Activated CD4-positive, alpha-beta T cell treated with anti-CD3 and anti-CD28 coated beads, Interleukin-2, amount 50 U/mL, for 4 hours (primary cell): ENCODE data around the gene RELB.
"Not testable (repeated sequence)": the region's sequence is repeated elsewhere in the genome, so short reads cannot be mapped to it uniquely, and the experiment has no call there.

Experiments
- DNase-seq, 2 experiments: peaks; one replicate each; pipeline ENCODE4 v3.0.0-alpha.2; 2020

Gene RELB

DNA sequence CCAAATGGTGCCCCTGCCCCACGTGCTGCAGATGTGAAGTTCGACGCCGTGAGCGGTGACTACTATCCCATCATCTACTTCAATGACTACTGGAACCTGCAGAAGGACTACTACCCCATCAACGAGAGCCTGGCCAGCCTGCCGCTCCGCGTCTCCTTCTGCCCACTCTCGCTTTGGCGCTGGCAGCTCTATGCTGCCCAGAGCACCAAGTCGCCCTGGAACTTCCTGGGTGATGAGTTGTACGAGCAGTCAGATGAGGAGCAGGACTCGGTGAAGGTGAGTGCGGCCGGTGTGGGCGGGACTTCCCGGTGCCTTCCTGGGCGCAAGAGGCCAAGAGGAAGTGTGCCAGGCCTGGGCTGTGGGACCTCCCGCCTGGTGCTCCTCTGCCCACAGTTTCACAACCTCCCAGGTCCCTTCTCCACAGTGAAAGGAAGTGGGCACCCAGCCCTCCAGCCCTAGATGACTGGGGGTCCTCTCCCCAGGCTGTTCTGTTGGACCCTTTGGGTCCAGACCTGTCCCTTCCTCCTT, 14.1 kb upstream of the RELB start:
- DNase-seq: no peak

GRCh38 chr19:44988273-44988672, 13.0 kb upstream of the RELB start:
- no peak for DNase-seq

GRCh38 chr19:44988896-44989556, 12.2 kb upstream of the RELB start:
- peak; percentile 59 to 64 for DNase-seq

DNA sequence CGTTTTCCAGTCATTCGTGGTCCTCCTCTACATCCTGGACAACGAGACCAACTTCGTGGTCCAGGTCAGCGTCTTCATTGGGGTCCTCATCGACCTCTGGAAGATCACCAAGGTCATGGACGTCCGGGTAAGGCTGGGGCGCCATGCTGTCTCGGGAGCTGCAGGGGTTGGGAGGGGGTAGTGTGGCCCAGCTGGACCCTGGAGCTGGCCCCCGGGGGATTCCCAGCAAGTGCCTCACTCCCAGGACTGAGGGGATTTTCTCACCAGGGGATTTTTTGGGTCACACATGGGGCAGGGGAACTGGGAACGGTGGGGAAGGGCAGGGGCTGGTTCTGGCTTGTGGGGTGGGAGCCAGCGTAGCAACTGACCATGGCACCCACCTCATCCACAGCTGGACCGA, 10.8 kb upstream of the RELB start:
- DNase-seq: no peak

GRCh38 chr19:44990966-44991365, 10.3 kb upstream of the RELB start:
- no peak for DNase-seq

DNA sequence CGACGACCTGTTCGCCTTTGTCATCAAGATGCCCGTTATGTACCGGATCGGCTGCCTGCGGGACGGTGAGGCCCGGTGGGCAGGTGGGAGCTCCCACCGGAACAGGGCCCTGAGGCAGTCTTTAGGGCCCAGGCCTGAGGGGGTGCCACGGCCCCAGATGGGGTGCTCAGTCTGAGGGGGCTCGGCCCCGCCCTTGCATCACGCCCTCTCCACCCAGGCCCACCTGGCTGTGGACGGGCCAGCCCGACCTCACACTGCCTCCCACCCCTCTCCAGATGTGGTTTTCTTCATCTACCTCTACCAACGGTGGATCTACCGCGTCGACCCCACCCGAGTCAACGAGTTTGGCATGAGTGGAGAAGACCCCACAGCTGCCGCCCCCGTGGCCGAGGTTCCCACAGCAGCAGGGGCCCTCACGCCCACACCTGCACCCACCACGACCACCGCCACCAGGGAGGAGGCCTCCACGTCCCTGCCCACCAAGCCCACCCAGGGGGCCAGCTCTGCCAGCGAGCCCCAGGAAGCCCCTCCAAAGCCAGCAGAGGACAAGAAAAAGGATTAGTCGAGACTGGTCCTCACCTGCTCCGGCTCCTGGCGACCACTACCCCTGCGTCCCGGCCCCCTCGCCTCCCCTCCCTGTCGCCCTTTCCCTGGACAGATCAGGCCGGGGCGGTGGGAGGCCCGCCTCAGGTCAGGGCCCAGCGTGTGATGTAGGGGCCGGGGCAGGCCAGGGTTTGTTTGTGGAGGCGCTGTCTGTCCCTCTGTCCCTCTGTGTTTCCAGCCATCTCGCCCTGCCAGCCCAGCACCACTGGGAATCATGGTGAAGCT, 8.7 kb upstream of the RELB start:
- DNase-seq: no peak

DNA sequence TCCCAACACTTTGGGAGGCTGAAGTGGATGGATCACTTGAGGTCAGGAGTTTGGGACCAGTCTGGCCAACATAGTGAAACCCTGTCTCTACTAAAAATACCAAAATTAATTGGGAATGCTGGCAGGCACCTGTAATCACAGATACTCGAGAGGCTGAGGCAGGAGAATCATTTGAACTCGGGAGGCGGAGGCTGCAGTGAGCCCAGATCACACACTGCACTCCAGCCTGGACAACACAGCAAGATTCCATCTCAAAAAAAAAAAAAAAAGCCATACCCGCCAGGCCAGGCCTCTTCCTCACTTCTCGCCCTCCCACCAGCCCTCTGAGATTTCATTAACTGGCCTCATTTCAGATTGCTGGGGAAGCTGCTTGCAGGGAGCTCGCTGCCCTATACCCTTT, 7.7 kb upstream of the RELB start:
- no peak for DNase-seq

DNA sequence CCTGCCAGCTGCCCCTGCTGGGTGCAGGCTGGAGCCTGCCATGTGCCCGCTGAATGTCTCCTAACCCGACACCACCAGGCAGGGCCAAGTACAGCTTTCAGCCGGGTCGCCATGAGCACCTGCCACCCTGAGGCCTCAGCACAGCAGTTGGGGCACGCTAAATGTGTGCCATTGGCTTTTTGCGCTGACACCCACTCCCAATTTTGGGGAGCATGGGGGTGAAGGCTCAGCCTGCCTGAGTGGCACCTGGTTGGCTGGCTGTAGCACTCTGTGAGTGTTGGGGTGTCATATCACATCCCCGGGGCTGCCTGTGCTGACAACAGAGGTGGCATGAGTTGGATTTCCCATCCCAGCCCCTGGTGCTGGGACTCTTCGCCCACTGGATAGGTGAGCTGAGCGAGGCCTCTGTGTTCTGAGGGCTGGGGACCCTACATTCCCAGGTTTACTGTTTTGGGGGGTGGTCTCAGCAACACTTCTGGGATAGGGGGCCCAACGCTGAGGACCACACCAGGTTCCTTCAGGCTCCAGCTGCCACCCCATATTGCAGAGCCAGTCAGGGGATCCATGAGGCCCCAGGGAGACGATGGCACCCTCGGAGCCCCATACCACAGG, 7.2 kb upstream of the RELB start:
- no peak for DNase-seq

- DNase-seq: no peak
Observed at GRCh38 chr19:44998025-44998424, 3.2 kb upstream of the RELB start.

DNA sequence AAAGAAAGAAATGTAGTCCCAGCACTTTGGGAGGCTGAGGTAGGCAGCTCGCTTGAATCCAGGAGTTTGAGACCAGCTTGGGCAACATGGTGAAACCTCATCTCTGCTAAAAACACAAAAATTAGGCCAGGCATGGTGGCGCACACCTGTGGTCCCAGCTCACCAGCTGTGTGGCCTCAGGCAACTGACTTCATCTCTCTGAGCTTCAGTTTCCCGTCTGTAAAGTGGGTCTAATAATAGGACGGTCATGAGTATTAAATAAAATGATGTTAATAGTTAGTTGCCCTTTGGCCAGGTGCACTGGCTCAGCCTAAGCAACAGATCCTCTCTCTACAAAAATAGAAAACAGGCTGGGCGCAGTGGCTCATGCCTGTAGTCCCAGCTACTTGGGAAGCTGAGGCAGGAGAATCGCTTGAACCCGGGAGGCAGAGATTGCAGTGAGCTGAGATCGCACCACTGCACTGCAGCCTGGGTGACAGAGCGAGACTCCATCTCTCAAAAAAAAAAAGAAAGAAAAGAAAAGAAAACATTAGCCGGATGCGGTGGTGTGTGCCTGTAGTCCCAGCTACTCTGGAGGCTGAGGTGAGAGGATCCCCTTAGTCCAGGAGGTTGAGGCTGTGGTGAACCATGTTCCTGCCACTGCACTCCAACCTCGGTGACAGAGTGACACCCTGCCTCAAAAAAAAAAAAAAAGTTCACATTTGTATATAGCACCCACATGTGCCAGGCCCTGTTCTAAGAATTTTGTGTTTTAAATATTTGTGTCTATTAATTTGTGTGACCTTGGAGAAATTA, 1.9 kb upstream of the RELB start:
- not testable (repeated sequence) for DNase-seq

- DNase-seq: not testable (repeated sequence)
Observed at GRCh38 chr19:45000665-45001064, 599 bp upstream of the RELB start.

- DNase-seq: no peak
Observed at GRCh38 chr19:45003485-45003884, 2.2 kb downstream of the RELB start.

- DNase-seq: no peak
Observed at GRCh38 chr19:45005787-45006186, 4.5 kb downstream of the RELB start.

DNA sequence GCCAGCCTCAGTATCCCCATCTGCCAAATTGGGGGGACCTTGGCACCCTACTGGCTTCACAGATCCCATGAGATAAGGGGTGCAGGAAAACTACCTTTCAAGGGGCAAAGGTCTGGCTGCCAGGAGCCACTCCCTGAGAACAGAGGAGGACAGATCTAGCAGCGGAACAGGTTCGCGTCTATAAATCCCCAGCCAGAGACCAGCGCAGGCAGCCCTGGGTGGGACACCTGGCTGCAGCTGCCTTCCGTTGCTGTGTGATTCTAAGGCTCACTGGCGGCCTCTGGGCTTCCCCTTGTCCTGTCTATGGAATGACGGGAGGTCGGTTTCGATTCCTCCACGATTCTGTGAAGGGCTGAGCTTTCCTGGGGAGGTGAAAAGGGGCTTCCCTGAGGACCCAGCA, 7.3 kb downstream of the RELB start:
- DNase-seq: no peak

GRCh38 chr19:45009625-45010255, 8.5 kb downstream of the RELB start:
- no peak for DNase-seq

- no peak for DNase-seq
Observed at GRCh38 chr19:45010306-45010705, 9.0 kb downstream of the RELB start.

DNA sequence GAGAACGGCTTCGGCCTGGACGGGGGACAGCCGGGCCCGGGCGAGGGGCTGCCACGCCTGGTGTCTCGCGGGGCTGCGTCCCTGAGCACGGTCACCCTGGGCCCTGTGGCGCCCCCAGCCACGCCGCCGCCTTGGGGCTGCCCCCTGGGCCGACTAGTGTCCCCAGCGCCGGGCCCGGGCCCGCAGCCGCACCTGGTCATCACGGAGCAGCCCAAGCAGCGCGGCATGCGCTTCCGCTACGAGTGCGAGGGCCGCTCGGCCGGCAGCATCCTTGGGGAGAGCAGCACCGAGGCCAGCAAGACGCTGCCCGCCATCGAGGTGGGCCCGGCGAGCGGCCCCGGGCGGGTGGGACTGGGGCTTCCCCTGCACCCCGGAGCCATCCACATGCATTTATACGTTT, 10.7 kb downstream of the RELB start:
- DNase-seq: no peak

- DNase-seq: peak; percentile 67 to 68
Observed at GRCh38 chr19:45016388-45017314, 15.4 kb downstream of the RELB start.

GRCh38 chr19:45019187-45019586, 17.9 kb downstream of the RELB start:
- DNase-seq: no peak

DNA sequence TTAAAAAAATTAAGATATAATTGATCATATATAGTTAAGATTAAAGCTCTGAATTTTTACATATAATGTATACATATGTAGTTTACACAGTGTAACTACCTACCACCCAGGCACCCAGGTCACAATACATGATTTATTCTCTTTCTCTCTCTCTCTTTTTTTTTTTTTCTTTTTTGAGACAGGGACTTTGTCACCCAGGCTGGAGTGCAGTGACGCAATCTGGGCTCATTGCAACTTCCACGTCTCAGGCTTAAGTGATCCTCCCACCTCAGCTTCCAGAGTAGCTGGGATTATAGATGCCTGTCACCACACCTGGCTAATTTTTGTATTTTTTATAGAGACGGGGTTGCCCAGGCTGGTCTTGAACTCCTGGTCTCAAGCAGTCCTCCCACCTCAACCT, 18.8 kb downstream of the RELB start:
- no peak for DNase-seq

- no peak for DNase-seq
Observed at GRCh38 chr19:45021971-45022370, 20.7 kb downstream of the RELB start.
